ENCODE measurements around the gene DSCAM.
A peak's percentile ranks its signal among the peaks of the same experiment; 100 is the strongest.

DSCAM gene

GRCh38 chr21:40512590-40512989 lies 334.4 kb downstream of the DSCAM start:
- no peak for DNase-seq (ENCODE audit: low read depth in 2 of 2)
- H3K4me3 ChIP-seq (replicated peaks in 1 of 2; ENCODE audit: low read depth in 2 of 2, low read length in 2 of 2), result no peak overlapping the region
- TF ChIP-seq, protein P1, sequence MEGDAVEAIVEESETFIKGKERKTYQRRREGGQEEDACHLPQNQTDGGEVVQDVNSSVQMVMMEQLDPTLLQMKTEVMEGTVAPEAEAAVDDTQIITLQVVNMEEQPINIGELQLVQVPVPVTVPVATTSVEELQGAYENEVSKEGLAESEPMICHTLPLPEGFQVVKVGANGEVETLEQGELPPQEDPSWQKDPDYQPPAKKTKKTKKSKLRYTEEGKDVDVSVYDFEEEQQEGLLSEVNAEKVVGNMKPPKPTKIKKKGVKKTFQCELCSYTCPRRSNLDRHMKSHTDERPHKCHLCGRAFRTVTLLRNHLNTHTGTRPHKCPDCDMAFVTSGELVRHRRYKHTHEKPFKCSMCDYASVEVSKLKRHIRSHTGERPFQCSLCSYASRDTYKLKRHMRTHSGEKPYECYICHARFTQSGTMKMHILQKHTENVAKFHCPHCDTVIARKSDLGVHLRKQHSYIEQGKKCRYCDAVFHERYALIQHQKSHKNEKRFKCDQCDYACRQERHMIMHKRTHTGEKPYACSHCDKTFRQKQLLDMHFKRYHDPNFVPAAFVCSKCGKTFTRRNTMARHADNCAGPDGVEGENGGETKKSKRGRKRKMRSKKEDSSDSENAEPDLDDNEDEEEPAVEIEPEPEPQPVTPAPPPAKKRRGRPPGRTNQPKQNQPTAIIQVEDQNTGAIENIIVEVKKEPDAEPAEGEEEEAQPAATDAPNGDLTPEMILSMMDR (IDR thresholded peaks at IDR 0.05; ENCODE audit: low read depth, low read length), result peak; percentile 51

- TF ChIP-seq, protein P1 (IDR thresholded peaks at IDR 0.05; ENCODE audit: low read depth, low read length), result no peak
- DNase-seq (ENCODE audit: low read depth in 2 of 2), result no peak
- no peak overlapping the region for H3K4me3 ChIP-seq (replicated peaks in 1 of 2; ENCODE audit: low read depth in 2 of 2, low read length in 2 of 2)
Measured at GRCh38 chr21:40507978-40508377, 339.0 kb downstream of the DSCAM start.

- no peak for DNase-seq (ENCODE audit: low read depth in 2 of 2)
- TF ChIP-seq, protein P1 (IDR thresholded peaks at IDR 0.05; ENCODE audit: low read depth, low read length), result no peak
- no peak overlapping the region for H3K4me3 ChIP-seq (replicated peaks in 1 of 2; ENCODE audit: low read depth in 2 of 2, low read length in 2 of 2)
Measured at GRCh38 chr21:40505681-40506080, 341.3 kb downstream of the DSCAM start.

DNA sequence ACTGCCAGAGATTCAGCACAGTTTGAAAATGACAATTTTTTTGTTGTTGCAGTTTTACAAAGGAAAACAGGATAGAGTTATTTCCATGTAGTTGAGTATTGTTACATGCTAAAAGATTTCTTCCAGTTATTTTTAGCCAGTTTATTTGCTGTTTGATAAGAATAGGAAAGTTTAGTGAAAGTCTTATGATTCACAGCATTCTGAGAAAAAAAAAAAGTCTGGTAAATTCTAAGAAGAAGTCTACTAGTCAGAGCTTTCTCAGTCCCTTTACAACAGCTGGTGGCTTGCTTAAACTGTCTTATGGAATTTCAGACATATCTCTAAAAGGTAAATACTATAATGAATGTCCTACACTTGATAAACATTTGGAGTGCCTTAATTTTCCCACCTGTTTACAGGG lies 341.7 kb downstream of the DSCAM start:
- no peak overlapping the region for H3K4me3 ChIP-seq (replicated peaks in 1 of 2; ENCODE audit: low read depth in 2 of 2, low read length in 2 of 2)
- no peak for DNase-seq (ENCODE audit: low read depth in 2 of 2)
- TF ChIP-seq, protein P1 (IDR thresholded peaks at IDR 0.05; ENCODE audit: low read depth, low read length), result no peak

DNA sequence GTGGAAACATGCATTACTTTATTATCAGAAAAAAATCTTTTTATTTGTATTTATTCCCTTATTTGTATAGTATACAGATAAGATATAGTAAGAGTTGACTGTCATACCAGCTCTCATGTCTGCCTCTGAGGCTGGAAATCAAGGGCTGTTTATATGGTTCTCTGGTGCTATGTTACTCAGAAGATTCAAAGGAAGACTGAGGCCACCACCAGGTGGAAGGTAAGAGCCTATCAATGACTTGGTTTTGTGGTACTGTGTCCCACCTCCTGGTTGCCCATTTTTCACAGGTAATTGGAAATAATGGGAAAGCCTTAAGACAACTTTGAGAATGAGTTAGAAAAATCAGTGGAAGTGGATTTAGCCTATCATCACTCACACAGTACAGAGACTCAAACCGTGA lies 342.1 kb downstream of the DSCAM start:
- TF ChIP-seq, protein P1 (IDR thresholded peaks at IDR 0.05; ENCODE audit: low read depth, low read length), result no peak
- DNase-seq (ENCODE audit: low read depth in 2 of 2), result no peak
- H3K4me3 ChIP-seq (replicated peaks in 1 of 2; ENCODE audit: low read depth in 2 of 2, low read length in 2 of 2), result no peak overlapping the region

DNA sequence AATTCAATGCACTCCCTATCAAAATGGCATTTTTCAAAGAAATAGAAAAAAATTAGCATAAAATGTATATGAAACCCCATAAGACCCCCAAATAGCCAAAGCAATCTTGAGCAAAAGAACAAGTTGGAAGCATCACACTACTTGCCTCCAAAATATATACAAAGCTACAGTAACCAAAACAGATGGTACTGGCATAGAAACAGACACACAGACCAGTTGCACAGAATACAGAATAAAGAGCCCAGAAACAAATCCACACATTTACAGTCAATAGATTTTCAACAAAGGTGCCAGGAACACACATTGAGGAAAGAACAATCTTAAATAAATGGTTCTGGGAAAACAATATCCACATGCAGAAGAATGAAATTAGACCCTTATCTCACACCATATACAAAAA lies 350.8 kb downstream of the DSCAM start:
- TF ChIP-seq, protein P1 (IDR thresholded peaks at IDR 0.05; ENCODE audit: low read depth, low read length), result no peak
- no peak overlapping the region for H3K4me3 ChIP-seq (replicated peaks in 1 of 2; ENCODE audit: low read depth in 2 of 2, low read length in 2 of 2)
- no peak for DNase-seq (ENCODE audit: low read depth in 2 of 2)

DNA sequence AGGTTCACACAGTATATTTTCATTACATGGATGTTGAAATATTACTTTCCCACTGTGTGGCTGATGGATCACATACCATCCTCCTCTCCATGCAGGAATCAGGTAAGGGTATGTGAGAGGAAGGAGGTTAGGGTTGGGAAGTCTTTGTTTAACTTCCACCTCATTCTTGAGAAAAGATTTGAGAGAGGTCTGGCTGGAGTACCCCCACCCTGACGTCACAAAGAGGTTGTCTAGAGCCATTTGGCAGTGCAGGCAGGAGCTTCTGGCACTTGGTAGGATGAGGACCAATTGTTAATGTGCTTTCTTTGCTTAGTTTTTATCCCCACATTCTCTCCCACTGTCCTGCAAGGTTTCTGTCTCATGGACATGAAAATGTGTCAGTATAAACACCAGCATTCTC lies 356.6 kb downstream of the DSCAM start:
- TF ChIP-seq, protein P1 (IDR thresholded peaks at IDR 0.05; ENCODE audit: low read depth, low read length), result no peak
- DNase-seq (ENCODE audit: low read depth in 2 of 2), result no peak
- no peak overlapping the region for H3K4me3 ChIP-seq (replicated peaks in 1 of 2; ENCODE audit: low read depth in 2 of 2, low read length in 2 of 2)
